GM23338 (cell line): ENCODE measurements around the gene TTC27. TPM values are rescaled to one million over a fixed set of nuclear protein-coding genes. Genes with fewer than 3 reads are reported as not detected.

ENCODE experiments used
- ATAC-seq: fragments of 200-7000 bp; cut with Tn5 transposase; 3 replicates; pipeline ENCODE4 v1.9.1; 2020
- DNase-seq: peaks from one replicate; pipeline ENCODE4 v3.0.0-alpha.2; 2015; ENCODE audit warnings: low spot score
- H2AFZ ChIP-seq: fragments of 200-600 bp; sonication (generic); 2 replicates; pipeline ENCODE4 v1.8.0; 2016; ENCODE audit warnings: antibody characterized with exemption, mild to moderate bottlenecking, moderate library complexity
- H3F3A ChIP-seq: fragments of 200-600 bp; sonication (generic); replicated peaks from 2 replicates; pipeline ENCODE4 v1.8.0; 2017; ENCODE audit warnings: antibody characterized with exemption, mixed run types, low read depth
- H3K27ac ChIP-seq: fragments of 200-600 bp; sonication (generic); 2 replicates; pipeline ENCODE4 v1.6.1; 2016; ENCODE audit warnings: low read depth
- H3K27me3 ChIP-seq: fragments of 200-600 bp; sonication (generic); 2 replicates; pipeline ENCODE4 v1.8.0; 2016; ENCODE audit warnings: mild to moderate bottlenecking, mixed run types, moderate library complexity; ENCODE audit not compliant: insufficient read depth
- H3K36me3 ChIP-seq: fragments of 200-600 bp; sonication (generic); 2 replicates; pipeline ENCODE4 v1.8.0; 2016; ENCODE audit warnings: mild to moderate bottlenecking; ENCODE audit not compliant: insufficient read depth
- H3K4me1 ChIP-seq: fragments of 200-600 bp; sonication (generic); 2 replicates; pipeline ENCODE4 v1.8.0; 2016; ENCODE audit warnings: mild to moderate bottlenecking, moderate library complexity; ENCODE audit not compliant: insufficient read depth
- H3K4me2 ChIP-seq: fragments of 200-600 bp; sonication (generic); 2 replicates; pipeline ENCODE4 v1.7.1; 2017; ENCODE audit warnings: mixed run types
- H3K4me3 ChIP-seq: fragments of 200-600 bp; sonication (generic); 2 replicates; pipeline ENCODE4 v1.6.1; 2016; ENCODE audit warnings: mixed run types
- H3K79me2 ChIP-seq: fragments of 200-600 bp; sonication (generic); replicated peaks from 2 replicates; pipeline ENCODE4 v1.8.0; 2017; ENCODE audit warnings: mild to moderate bottlenecking; ENCODE audit not compliant: insufficient read depth
- H3K9me2 ChIP-seq: fragments of 200-600 bp; sonication (generic); 2 replicates; pipeline ENCODE4 v1.8.0; 2017; ENCODE audit not compliant: insufficient read depth
- H4K20me1 ChIP-seq: fragments of 200-600 bp; sonication (generic); replicated peaks from 2 replicates; pipeline ENCODE4 v1.8.0; 2017; ENCODE audit warnings: mild to moderate bottlenecking; ENCODE audit not compliant: insufficient read depth
- H3K27ac Mint-ChIP-seq: 2 replicates; pipeline ENCODE4 v1.8.0; 2020; ENCODE audit warnings: inconsistent platforms, mild to moderate bottlenecking, moderate library complexity, mixed read lengths
- H3K27me3 Mint-ChIP-seq: 3 replicates; pipeline ENCODE4 v1.8.0; 2022; ENCODE audit warnings: low read depth, mild to moderate bottlenecking, moderate library complexity, mixed read lengths, inconsistent platforms; ENCODE audit not compliant: insufficient read depth, poor library complexity
- H3K36me3 Mint-ChIP-seq: 3 replicates; pipeline ENCODE4 v1.8.0; 2021; ENCODE audit warnings: low read depth, mild to moderate bottlenecking, inconsistent platforms, moderate library complexity, mixed read lengths
- H3K4me1 Mint-ChIP-seq: 3 replicates; pipeline ENCODE4 v1.8.0; 2020; ENCODE audit warnings: mild to moderate bottlenecking, inconsistent platforms, mixed read lengths
- H3K4me3 Mint-ChIP-seq: 3 replicates; pipeline ENCODE4 v1.8.0; 2021; ENCODE audit warnings: moderate library complexity, mild to moderate bottlenecking, inconsistent platforms, mixed read lengths
- H3K9me3 Mint-ChIP-seq: 3 replicates; pipeline ENCODE4 v1.8.0; 2020; ENCODE audit warnings: moderate library complexity, mild to moderate bottlenecking, inconsistent platforms, mixed read lengths
- CREB1 ChIP-seq: fragments of 250-450 bp; sonication (Bioruptor Pico); IDR thresholded peaks from 2 replicates; pipeline ENCODE4 v1.5.0; 2020; ENCODE audit warnings: low read depth, mild to moderate bottlenecking, moderate library complexity
- CTCF ChIP-seq, 2 experiments: fragments of 200-600 bp in 1 of 2; sonication (generic) in 1 of 2; conservative IDR thresholded peaks; 2 replicates each; pipeline versions ENCODE4 v1.5.1 to v1.6.1; 2016 to 2017; ENCODE audit warnings: antibody characterized with exemption in 2 of 2, low read depth in 2 of 2, mild to moderate bottlenecking in 2 of 2, moderate library complexity in 1 of 2
- EZH2 ChIP-seq: fragments of 200-600 bp; sonication (generic); IDR thresholded peaks from one replicate; pipeline ENCODE4 v1.8.0; 2017; ENCODE audit warnings: antibody characterized with exemption, mild to moderate bottlenecking, low read depth; ENCODE audit not compliant: unreplicated experiment
- EZH2phosphoT487 ChIP-seq: fragments of 200-600 bp; sonication (generic); IDR thresholded peaks from one replicate; pipeline ENCODE4 v1.8.1; 2018; ENCODE audit warnings: antibody characterized with exemption; ENCODE audit not compliant: unreplicated experiment
- NANOG ChIP-seq: IDR thresholded peaks from 2 replicates; pipeline ENCODE4 v1.6.1; 2016; ENCODE audit warnings: antibody characterized with exemption, borderline replicate concordance
- ZNF331 ChIP-seq: fragments of 250-450 bp; sonication (Bioruptor Pico); IDR thresholded peaks from 2 replicates; pipeline ENCODE4 v1.5.0; 2020; ENCODE audit warnings: low read depth, mild to moderate bottlenecking, moderate library complexity
- polyA plus RNA-seq: library from polyadenylated mRNA; unstranded; fragments of >200 nt; fragmentation: Nextera tagmentation; extraction: Ambion mirVana; gene quantifications from 2 replicates; pipeline ENCODE4 v1.2.1, GENCODE V29; 2016
- total RNA-seq: library from RNA; depleted of rRNA; stranded (reverse); fragments of >200 nt; shearing (Covaris generic); gene quantifications from 2 replicates; pipeline ENCODE4 v1.2.3, GENCODE V29; 2014
- TF ChIP-seq, protein P1 (sequence below): IDR thresholded peaks from 2 replicates; pipeline ENCODE4 v1.6.1; 2016; ENCODE audit warnings: antibody characterized with exemption
- TF ChIP-seq, protein P2 (sequence below): fragments of 250-450 bp; sonication (Bioruptor Pico); IDR thresholded peaks from 2 replicates; pipeline ENCODE4 v1.5.0; 2020; ENCODE audit warnings: mild to moderate bottlenecking, moderate library complexity

Gene TTC27
- total and polyA plus RNA-seq, 2 experiments from 2014 or later: 11.8 to 41.3 TPM

DNA sequence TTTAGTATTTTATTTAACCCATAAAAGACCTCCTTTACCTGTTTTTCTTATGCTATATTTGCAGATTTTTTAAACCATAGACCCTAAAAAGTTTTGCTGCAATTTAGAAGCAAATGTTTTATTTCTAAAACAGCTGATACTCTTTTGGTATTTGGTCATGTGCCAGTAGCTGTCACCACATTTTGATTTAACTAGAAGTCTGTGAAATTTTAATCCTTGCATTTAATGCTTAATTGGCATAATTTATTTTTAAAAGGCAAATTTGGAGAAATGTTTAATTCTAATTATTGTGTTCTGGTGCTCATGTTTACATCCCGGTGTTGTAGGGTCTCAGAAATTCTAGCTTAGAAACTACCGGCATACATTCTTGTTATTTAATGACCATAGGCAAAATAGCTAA lies 111.8 kb downstream of the TTC27 start (continued):
- TF ChIP-seq, protein P1, sequence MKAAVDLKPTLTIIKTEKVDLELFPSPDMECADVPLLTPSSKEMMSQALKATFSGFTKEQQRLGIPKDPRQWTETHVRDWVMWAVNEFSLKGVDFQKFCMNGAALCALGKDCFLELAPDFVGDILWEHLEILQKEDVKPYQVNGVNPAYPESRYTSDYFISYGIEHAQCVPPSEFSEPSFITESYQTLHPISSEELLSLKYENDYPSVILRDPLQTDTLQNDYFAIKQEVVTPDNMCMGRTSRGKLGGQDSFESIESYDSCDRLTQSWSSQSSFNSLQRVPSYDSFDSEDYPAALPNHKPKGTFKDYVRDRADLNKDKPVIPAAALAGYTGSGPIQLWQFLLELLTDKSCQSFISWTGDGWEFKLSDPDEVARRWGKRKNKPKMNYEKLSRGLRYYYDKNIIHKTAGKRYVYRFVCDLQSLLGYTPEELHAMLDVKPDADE: no peak
- TF ChIP-seq CREB1 (CRISPR knock-in tag) (no peak), NANOG (no peak)

- H3K4me3 Mint-ChIP-seq: no peak overlapping the region
- no peak overlapping the region for H3K27ac ChIP-seq
- H2AFZ ChIP-seq: no peak overlapping the region
- ATAC-seq (no peak), DNase-seq (no peak)
- TF ChIP-seq ZNF331 (no peak), EZH2 (no peak), CTCF (conservative IDR thresholded peaks at IDR 0.05; ENCODE audit: low read depth in 2 of 2) (no peak), NANOG (no peak), EZH2phosphoT487 (no peak)
- TF ChIP-seq, protein P2, sequence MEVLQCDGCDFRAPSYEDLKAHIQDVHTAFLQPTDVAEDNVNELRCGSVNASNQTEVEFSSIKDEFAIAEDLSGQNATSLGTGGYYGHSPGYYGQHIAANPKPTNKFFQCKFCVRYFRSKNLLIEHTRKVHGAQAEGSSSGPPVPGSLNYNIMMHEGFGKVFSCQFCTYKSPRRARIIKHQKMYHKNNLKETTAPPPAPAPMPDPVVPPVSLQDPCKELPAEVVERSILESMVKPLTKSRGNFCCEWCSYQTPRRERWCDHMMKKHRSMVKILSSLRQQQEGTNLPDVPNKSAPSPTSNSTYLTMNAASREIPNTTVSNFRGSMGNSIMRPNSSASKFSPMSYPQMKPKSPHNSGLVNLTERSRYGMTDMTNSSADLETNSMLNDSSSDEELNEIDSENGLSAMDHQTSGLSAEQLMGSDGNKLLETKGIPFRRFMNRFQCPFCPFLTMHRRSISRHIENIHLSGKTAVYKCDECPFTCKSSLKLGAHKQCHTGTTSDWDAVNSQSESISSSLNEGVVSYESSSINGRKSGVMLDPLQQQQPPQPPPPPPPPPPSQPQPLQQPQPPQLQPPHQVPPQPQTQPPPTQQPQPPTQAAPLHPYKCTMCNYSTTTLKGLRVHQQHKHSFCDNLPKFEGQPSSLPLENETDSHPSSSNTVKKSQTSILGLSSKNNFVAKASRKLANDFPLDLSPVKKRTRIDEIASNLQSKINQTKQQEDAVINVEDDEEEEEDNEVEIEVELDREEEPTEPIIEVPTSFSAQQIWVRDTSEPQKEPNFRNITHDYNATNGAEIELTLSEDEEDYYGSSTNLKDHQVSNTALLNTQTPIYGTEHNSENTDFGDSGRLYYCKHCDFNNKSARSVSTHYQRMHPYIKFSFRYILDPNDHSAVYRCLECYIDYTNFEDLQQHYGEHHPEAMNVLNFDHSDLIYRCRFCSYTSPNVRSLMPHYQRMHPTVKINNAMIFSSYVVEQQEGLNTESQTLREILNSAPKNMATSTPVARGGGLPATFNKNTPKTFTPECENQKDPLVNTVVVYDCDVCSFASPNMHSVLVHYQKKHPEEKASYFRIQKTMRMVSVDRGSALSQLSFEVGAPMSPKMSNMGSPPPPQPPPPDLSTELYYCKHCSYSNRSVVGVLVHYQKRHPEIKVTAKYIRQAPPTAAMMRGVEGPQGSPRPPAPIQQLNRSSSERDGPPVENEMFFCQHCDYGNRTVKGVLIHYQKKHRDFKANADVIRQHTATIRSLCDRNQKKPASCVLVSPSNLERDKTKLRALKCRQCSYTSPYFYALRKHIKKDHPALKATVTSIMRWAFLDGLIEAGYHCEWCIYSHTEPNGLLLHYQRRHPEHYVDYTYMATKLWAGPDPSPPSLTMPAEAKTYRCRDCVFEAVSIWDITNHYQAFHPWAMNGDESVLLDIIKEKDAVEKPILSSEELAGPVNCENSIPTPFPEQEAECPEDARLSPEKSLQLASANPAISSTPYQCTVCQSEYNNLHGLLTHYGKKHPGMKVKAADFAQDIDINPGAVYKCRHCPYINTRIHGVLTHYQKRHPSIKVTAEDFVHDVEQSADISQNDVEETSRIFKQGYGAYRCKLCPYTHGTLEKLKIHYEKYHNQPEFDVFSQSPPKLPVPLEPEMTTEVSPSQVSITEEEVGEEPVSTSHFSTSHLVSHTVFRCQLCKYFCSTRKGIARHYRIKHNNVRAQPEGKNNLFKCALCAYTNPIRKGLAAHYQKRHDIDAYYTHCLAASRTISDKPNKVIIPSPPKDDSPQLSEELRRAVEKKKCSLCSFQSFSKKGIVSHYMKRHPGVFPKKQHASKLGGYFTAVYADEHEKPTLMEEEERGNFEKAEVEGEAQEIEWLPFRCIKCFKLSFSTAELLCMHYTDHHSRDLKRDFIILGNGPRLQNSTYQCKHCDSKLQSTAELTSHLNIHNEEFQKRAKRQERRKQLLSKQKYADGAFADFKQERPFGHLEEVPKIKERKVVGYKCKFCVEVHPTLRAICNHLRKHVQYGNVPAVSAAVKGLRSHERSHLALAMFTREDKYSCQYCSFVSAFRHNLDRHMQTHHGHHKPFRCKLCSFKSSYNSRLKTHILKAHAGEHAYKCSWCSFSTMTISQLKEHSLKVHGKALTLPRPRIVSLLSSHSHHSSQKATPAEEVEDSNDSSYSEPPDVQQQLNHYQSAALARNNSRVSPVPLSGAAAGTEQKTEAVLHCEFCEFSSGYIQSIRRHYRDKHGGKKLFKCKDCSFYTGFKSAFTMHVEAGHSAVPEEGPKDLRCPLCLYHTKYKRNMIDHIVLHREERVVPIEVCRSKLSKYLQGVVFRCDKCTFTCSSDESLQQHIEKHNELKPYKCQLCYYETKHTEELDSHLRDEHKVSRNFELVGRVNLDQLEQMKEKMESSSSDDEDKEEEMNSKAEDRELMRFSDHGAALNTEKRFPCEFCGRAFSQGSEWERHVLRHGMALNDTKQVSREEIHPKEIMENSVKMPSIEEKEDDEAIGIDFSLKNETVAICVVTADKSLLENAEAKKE (CRISPR knock-in tag): no peak
- TF ChIP-seq, protein P1: no peak
- no peaks in the 10 kb centered on the region for H3K36me3 Mint-ChIP-seq
- no peaks in the 10 kb centered on the region for H3K27me3 ChIP-seq
- no peaks in the 10 kb centered on the region for H3K36me3 ChIP-seq
- no peaks in the 10 kb centered on the region for H3K79me2 ChIP-seq
- H3K4me1 Mint-ChIP-seq: peaks cover 9% of the 10 kb centered on the region; the same call in 2 of the 3 replicates
- H3K27me3 Mint-ChIP-seq: no peaks in the 10 kb centered on the region
- no peaks in the 10 kb centered on the region for H3K9me2 ChIP-seq
- no peaks in the 10 kb centered on the region for H4K20me1 ChIP-seq
- no peaks in the 10 kb centered on the region for H3F3A ChIP-seq
- no peaks in the 10 kb centered on the region for H3K9me3 Mint-ChIP-seq
- H3K4me2 ChIP-seq: no peak overlapping the region
- H3K4me1 ChIP-seq: no peaks in the 10 kb centered on the region
- H3K27ac Mint-ChIP-seq: no peak overlapping the region
- no peak overlapping the region for H3K4me3 ChIP-seq
Observed at GRCh38 chr2:32741575-32741974, 113.7 kb downstream of the TTC27 start.
